GM19452 (cell line): ENCODE results near the gene NXF1.
A peak's percentile ranks its signal among the peaks of the same experiment; 100 is the strongest.
"Not testable (repeated sequence)": the region's sequence is repeated elsewhere in the genome, so short reads cannot be mapped to it uniquely, and the experiment has no call there.

Experiments
- ATAC-seq: cut with Tn5 transposase; IDR thresholded peaks from one replicate; pipeline ENCODE4 v1.9.1; 2021; ENCODE audit not compliant: unreplicated experiment

Gene NXF1

DNA sequence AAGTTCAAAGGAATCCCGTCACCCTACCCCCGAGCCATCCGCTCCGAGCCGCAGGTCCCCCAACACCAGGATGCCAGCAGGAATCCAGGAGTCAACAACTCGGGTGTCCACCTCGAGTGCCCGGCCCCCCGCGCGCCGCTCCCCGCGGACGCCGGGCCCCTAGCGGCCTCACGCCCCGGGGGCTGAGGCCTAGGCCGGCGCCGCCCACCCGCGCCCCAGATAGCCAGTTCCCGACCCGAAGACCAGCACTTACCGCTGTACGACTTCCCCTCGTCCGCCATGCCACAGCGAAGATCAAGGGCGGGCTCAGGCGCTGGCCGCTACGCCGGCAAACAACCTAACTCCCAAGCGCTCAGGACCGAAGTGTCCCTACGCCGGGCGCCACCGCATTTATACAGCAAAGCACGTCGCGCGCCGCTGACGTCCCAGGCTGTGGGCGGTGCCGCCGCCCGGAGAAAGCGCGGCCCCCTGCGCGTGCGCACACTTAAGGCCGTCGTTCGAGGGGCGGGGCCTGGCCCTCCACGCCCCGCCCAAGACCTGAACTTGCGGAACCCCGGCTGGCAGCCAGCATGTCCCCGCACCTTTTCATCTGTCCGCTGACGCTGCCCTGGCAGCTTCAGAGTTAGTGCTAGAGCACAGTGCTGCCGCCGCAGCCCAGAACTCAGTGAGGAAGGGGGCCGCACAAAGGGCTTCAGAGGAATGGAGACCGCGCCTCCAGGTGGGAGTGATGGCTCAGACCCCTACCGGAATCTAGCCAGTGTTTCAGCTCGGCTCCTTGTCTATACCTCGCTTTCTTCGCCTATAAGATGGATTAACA lies at the start of gene NXF1:
NXF1 (minus strand) TSS at position 365 of the 817 bp plus-strand sequence; CDS start at position 281, 84 bp downstream.
- peak; percentile 85 for ATAC-seq

- ATAC-seq: no peak
Observed at GRCh38 chr11:62854013-62854824, 49.0 kb upstream of the NXF1 start.

- no peak for ATAC-seq
Observed at GRCh38 chr11:62853279-62853965, 48.2 kb upstream of the NXF1 start.

DNA sequence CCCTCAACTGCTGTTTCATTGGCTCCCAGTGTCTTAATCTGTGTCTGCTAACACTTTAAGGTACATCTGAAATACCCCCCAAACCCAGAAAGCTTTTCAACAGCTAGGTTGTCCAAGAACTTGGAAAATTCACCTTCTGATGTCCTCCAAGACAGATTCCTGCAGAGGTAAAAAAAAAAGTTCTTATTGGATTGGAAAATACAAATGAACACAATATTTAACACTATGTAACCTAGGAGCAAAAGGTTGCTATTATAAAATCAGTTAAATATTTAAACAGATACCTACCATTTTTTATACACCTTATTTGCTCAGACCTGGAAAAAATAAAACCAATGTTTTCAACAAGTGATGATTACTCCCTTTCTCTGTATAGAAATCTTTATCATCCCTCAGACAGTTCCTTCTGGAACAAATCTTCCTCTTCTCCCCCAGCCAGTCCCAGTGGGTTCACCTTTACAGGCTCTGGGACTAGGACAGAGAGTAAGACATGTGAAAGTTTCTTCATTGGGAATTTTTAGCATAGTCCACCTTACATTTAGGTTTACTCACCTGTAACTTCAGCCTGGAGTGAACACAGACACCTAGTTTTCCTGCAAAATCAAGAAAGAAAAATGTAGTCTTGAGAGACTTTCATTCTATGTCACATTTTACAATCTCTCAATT lies 47.4 kb upstream of the NXF1 start:
- no peak for ATAC-seq

GRCh38 chr11:62851807-62852522 lies 46.7 kb upstream of the NXF1 start:
- no peak for ATAC-seq

- no peak for ATAC-seq
Observed at GRCh38 chr11:62850911-62851806, 45.9 kb upstream of the NXF1 start.

GRCh38 chr11:62847767-62848314 lies 42.6 kb upstream of the NXF1 start:
- no peak for ATAC-seq

DNA sequence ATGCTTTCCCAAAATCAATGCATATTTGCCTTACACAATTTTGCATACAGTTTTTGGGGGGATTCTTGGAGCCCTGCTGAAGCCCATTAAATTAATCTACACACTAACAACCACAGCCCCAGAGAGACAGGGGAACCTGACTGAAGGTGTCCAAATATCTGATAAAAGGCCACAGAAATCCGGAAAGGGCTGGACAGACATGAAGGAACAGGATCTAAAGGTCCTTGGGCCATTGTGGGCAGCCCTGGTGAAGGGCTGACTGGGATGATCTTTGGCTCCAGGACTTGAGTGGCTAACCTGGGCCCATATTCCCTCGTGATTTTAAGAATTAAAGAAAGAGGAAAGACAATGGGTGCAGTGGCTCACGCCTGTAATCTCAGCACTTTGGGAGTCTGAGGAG lies 40.9 kb upstream of the NXF1 start:
- no peak for ATAC-seq

DNA sequence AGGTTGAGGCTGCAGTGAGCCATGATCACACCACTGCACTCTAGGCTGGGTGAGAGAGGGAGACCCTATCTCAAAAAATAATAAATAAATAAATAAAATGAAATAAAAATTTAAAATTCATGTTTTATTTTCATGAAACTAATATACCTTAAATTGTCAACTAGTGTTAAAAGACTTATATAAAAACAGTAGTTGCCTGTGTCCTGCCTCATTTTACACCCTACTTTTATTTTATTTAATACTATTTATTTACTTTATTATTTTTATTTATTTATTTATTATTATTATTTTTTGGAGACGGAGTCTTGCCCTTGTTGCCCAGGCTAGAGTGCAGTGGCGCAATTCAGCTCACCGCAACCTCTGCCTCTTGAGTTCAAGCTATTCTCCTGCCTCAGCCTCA lies 38.9 kb upstream of the NXF1 start:
- no peak for ATAC-seq

GRCh38 chr11:62843466-62843865 lies 38.2 kb upstream of the NXF1 start:
- ATAC-seq: no peak

DNA sequence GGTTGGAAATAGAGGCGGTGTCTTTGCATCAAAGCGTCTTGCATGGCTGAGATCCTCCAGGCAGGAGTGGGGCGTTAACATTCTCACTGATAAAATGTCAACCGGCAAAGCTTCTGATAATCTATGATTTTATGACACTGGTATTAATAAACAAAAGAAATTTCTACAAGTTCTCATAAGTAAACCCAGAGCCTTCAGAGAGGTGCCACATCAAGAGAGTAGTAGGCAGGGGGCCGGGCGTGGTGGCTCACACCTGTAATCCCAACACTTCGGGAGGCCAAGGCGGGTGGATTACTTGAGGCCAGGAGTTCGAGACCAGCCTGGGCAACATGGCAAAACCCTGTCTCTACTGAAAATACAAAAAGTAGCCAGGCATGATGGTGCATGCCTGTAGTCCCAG lies 37.7 kb upstream of the NXF1 start:
- ATAC-seq: not testable (repeated sequence)

DNA sequence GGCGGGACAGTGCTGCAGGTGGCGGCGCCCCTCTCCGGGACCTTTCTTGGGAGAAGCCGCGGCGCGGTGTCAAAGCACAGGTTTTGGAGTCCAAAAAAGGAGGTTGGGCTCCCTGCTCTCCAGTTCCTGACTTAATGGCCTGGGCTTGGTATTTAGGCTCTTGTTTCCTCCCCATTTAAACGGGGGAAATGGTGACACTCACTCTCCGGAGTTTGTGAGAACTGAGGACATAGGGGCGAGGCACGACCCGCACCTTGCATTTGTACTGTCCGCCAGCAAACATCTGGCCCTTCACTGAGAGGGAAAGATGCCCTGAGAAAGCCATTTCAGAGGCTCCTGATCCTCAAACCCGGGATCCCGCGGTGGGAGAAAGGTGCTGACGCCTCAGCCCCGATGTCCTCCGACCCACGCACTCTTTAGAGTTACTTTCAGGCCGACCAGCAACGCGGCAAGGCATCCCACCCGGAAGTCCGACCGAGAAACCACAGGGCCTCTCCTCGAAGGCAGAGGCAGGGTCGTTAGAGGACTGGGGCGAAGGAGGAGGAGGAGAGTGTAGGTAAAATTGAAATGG lies 37.0 kb upstream of the NXF1 start:
- ATAC-seq: no peak

- peak; percentile 50 for ATAC-seq
Observed at GRCh38 chr11:62841361-62842170, 36.3 kb upstream of the NXF1 start.

- ATAC-seq: peak; percentile 4
Observed at GRCh38 chr11:62840721-62841360, 35.6 kb upstream of the NXF1 start.

DNA sequence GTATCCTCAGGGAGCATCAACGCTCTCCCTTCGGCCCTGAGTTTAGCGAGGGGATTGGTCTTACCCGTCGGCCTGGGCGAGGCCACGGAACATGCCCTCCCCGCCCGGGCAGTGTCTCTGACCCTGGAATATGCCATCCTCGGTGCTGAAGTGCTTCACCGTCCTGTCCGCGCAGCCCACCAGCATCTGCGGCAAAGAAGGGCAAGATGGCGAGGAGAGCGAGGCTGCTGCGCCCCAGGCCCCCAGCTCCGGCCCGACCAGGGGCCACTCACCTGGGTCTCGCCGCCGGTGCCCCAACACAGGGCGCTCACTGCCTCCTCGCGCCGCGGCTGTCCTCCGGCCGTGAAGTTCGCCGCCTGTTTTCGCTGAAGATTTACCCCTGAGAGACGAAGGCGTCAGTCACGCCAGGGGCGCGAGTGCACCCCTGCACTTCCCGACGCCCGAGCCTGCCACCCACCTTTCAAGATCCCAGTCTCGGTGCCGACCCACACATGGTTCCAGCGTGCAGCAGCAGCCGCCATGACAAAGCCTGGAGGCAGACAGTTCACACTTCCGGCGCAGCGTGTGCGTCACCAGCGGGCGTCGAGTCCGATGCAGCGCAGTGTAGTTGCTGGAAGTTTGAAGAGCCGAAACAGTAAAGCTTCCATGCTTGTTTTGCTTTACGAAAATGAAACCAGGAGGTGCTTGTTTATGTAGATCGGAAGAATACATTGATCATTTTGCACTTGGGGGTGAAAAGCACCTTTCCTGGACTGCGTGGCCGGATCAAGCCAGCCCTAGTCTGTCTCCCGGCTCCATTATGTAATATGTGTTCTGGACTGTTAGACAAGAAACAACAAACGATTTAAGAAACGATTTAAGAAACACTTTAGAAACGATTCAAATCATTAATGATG lies 34.1 kb upstream of the NXF1 start, which contains the start of gene WDR74:
WDR74 (minus strand) TSS at position 541 of the 896 bp plus-strand sequence; CDS start at position 521, 20 bp downstream.
- peak; percentile 37 for ATAC-seq

DNA sequence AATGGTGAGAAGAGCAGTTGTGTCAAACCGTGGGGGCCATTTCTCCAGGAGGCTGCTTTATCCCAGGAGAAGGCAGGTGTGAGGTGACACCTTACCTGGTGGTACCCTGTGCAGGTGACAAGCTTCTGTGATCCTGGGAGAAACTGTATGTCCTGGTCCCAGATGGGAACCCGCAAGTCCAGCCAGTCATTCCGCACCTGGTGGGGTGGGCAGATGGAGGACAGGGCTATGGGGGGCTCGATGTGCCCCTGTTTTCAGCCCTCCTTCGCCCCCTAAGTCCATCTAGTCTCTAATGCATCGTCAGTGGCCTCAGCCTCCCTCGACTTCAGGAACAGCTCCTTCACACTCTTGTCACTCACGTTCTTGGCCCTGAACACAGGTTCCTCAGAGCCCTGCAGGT lies 30.1 kb upstream of the NXF1 start:
- ATAC-seq: no peak
